Sigmoid colon (tissue), 4 donors: Measurements from ENCODE around the gene CPNE6.

Experiments
- CTCF ChIP-seq, 4 experiments: fragments of 450-650 bp in 3 of 4; fragments of 200-600 bp in 1 of 4; IDR thresholded peaks; one replicate each; pipeline ENCODE4 v1.5.1; 2016 to 2019; ENCODE audit warnings: antibody characterized with exemption in 4 of 4, mild to moderate bottlenecking in 3 of 4, moderate library complexity in 2 of 4
- EP300 ChIP-seq, 4 donors: sonication (generic); formaldehyde crosslinking; IDR thresholded peaks; one replicate each; pipeline ENCODE4 v1.6.1; 2017; ENCODE audit warnings: antibody characterized with exemption in 4 of 4
- POLR2A ChIP-seq, 2 donors: fragments of 450-650 bp; IDR thresholded peaks; one replicate each; pipeline ENCODE4 v1.6.1; 2016; ENCODE audit warnings: antibody characterized with exemption in 2 of 2, mild to moderate bottlenecking in 2 of 2, moderate library complexity in 2 of 2
- POLR2AphosphoS5 ChIP-seq, 4 donors: sonication (generic); formaldehyde crosslinking; IDR thresholded peaks; one replicate each; pipeline ENCODE4 v1.6.1; 2017; ENCODE audit warnings: antibody characterized with exemption in 4 of 4

- no peak for TF ChIP-seq CTCF (IDR thresholded peaks at IDR 0.05)
- no peak for TF ChIP-seq EP300 (IDR thresholded peaks at IDR 0.05)
- TF ChIP-seq POLR2AphosphoS5 (IDR thresholded peaks at IDR 0.05), result no peak
- no peak for TF ChIP-seq POLR2A (IDR thresholded peaks at IDR 0.05)
These were observed 30.7 kb upstream of the CPNE6 start for GRCh38 chr14:24040692-24041091.
